Measurements from ENCODE around the gene RAB7A. TPM values are rescaled to one million over a fixed set of nuclear protein-coding genes. Genes with fewer than 3 reads are reported as not detected.
A peak's percentile ranks its signal among the peaks of the same experiment; 100 is the strongest.
"Not testable (repeated sequence)": the region's sequence is repeated elsewhere in the genome, so short reads cannot be mapped to it uniquely, and the experiment has no call there.

Gene RAB7A
- total RNA-seq, 1 donor from 2014 or later, result 103 TPM

- ATAC-seq (no peak), DNase-seq (ENCODE audit: low spot score) (no peak)
Measured at GRCh38 chr3:128815318-128816064, 89.5 kb downstream of the RAB7A start.

GRCh38 chr3:128818186-128818787, 92.3 kb downstream of the RAB7A start:
- ATAC-seq, result peak; percentile 56

GRCh38 chr3:128820252-128820839, 94.4 kb downstream of the RAB7A start:
- DNase-seq (ENCODE audit: low spot score) (no peak), ATAC-seq (no peak)

More at GRCh38 chr3:128818186-128818787, 92.3 kb downstream of the RAB7A start:
- no peak for DNase-seq (ENCODE audit: low spot score)

GRCh38 chr3:128823008-128823407, 97.0 kb downstream of the RAB7A start:
- no peak for ATAC-seq

GRCh38 chr3:128823631-128824030, 97.6 kb downstream of the RAB7A start:
- DNase-seq (ENCODE audit: low spot score) (no peak), ATAC-seq (peak; percentile 59)

More at GRCh38 chr3:128823008-128823407, 97.0 kb downstream of the RAB7A start:
- no peak for DNase-seq (ENCODE audit: low spot score)

- ATAC-seq, result peak; percentile 67
- DNase-seq (ENCODE audit: low spot score), result no peak
Measured at GRCh38 chr3:128824132-128824850, 98.3 kb downstream of the RAB7A start.

- DNase-seq (ENCODE audit: low spot score), result peak; percentile 88
- peak; percentile 58 for ATAC-seq
Measured at GRCh38 chr3:128825117-128825725, 99.2 kb downstream of the RAB7A start.

GRCh38 chr3:128829087-128829486, 103.1 kb downstream of the RAB7A start:
- not testable (repeated sequence) for DNase-seq (ENCODE audit: low spot score); ATAC-seq

- DNase-seq (ENCODE audit: low spot score); ATAC-seq: not testable (repeated sequence)
Measured at GRCh38 chr3:128829925-128830625, 104.1 kb downstream of the RAB7A start.

GRCh38 chr3:128830762-128831161, 104.8 kb downstream of the RAB7A start:
- ATAC-seq; DNase-seq (ENCODE audit: low spot score): not testable (repeated sequence)

- ATAC-seq; DNase-seq (ENCODE audit: low spot score): not testable (repeated sequence)
Measured at GRCh38 chr3:128832979-128833378, 107.0 kb downstream of the RAB7A start.

GRCh38 chr3:128835096-128835495, 109.1 kb downstream of the RAB7A start:
- no peak for DNase-seq (ENCODE audit: low spot score)
- no peak for ATAC-seq

- ATAC-seq, result no peak
- DNase-seq (ENCODE audit: low spot score), result no peak
Measured at GRCh38 chr3:128841926-128842920, 116.2 kb downstream of the RAB7A start.

- DNase-seq (ENCODE audit: low spot score) (no peak), ATAC-seq (no peak)
Measured at GRCh38 chr3:128844502-128844901, 118.5 kb downstream of the RAB7A start.

- ATAC-seq, result no peak
- DNase-seq (ENCODE audit: low spot score), result no peak
Measured at GRCh38 chr3:128845119-128845777, 119.3 kb downstream of the RAB7A start.

GRCh38 chr3:128845778-128846485, 119.9 kb downstream of the RAB7A start:
- ATAC-seq, result peak; percentile 97
- peak; percentile 92 for DNase-seq (ENCODE audit: low spot score)

GRCh38 chr3:128846486-128846891, 120.5 kb downstream of the RAB7A start:
- ATAC-seq (peak; percentile 1), DNase-seq (ENCODE audit: low spot score) (no peak)

Measured in left lobe of liver (tissue), 2 donors.